ENCODE measurements around the gene MLLT10.

Gene MLLT10

DNA sequence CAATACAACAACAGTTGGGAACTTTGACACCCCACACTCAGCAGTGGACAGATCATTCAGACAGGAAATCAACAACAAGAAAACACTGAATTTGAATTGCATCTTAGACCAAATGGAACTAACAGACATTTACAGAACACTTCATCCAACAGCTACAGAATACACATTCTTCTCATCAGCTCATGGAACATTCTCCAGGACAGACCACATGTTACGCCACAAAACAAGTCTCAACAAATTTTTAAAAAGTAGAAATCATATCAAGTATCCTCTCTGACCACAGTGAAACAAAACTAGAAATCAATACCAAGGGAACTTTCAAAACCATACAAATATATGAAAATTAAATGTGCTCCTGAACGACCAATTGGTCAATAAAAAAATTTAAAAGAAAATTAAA lies 257.2 kb downstream of the MLLT10 start:
- H3K27me3 ChIP-seq (ENCODE audit: control insufficient read depth, insufficient read depth, low read length), result no peaks in the 10 kb centered on the region
- H3K36me3 ChIP-seq (ENCODE audit: control insufficient read depth, insufficient read depth, low read length), result no peaks in the 10 kb centered on the region
- H3K4me3 ChIP-seq (ENCODE audit: low read length), result no peak overlapping the region
- H3K4me1 ChIP-seq (ENCODE audit: control insufficient read depth, insufficient read depth, low read length), result no peaks in the 10 kb centered on the region
- no peaks in the 10 kb centered on the region for H3K9me3 ChIP-seq (ENCODE audit: control insufficient read depth, low read length)
- H3K9ac ChIP-seq (ENCODE audit: low read length), result no peak overlapping the region
